Mucosa of descending colon (tissue), 3 donors: ENCODE results near the gene SEC24C. TPM values are rescaled to one million over a fixed set of nuclear protein-coding genes. Genes with fewer than 3 reads are reported as not detected.
A peak's percentile ranks its signal among the peaks of the same experiment; 100 is the strongest.
"Not testable (repeated sequence)": the region's sequence is repeated elsewhere in the genome, so short reads cannot be mapped to it uniquely, and the experiment has no call there.

Experiments
- ATAC-seq: fragments of 200-7000 bp; cut with Tn5 transposase; one replicate; pipeline ENCODE4 v1.9.1; 2020; ENCODE audit warnings: mild to moderate bottlenecking, moderate library complexity
- DNase-seq, 3 donors: peaks; one replicate each; pipeline ENCODE4 v3.0.0-alpha.2; 2020
- H3K36me3 ChIP-seq: fragments of 200-600 bp; one replicate; pipeline ENCODE4 v1.8.0; 2021; ENCODE audit warnings: low read depth, mild to moderate bottlenecking
- H3K4me1 ChIP-seq: fragments of 200-600 bp; one replicate; pipeline ENCODE4 v1.8.0; 2021; ENCODE audit warnings: low read depth, mild to moderate bottlenecking
- H3K4me3 ChIP-seq: fragments of 200-600 bp; one replicate; pipeline ENCODE4 v1.8.0; 2021; ENCODE audit warnings: mild to moderate bottlenecking
- H3K9me3 ChIP-seq: fragments of 200-600 bp; one replicate; pipeline ENCODE4 v1.8.0; 2021; ENCODE audit warnings: mild to moderate bottlenecking
- CTCF ChIP-seq: fragments of 200-600 bp; IDR thresholded peaks from one replicate; pipeline ENCODE4 v1.8.0; 2022; ENCODE audit warnings: antibody characterized with exemption, mild to moderate bottlenecking
- intact Hi-C, 2 donors: fragments of 100-400 bp; cut with DNase I in 1 of 2; cut with micrococcal nuclease in 1 of 2; formaldehyde crosslinking; loops; one replicate each; pipeline versions ENCODE4 v1.11.0 to v1.11.1; 2022; cut with DNase I, micrococcal nuclease
- total RNA-seq, 3 donors: library from RNA; stranded (reverse); fragmentation: NEBNext Ultra II Directional in 2 of 3; extraction: Animal tissue kit (Norgen Biotek cat#: 25700) in 2 of 3; gene quantifications; one replicate each; pipeline versions ENCODE4 v1.2.1 to v1.2.4, GENCODE V29; 2021 to 2023
- donor health status: DM: no; HTN: no; CAD: no; lungs with moderate emphysema.
- donor health status: DM: no; HTN: no; CAD: no.
- donor health status: DM: no; HTN: yes; CAD: no.

Gene SEC24C
- total RNA-seq, 3 donors from 2014 or later: 64.5 to 73.6 (median 71.2) TPM

GRCh38 chr10:73715179-73716156, 28.7 kb upstream of the SEC24C start:
- intact Hi-C loops, DNase-seq, H3K9me3 ChIP-seq, H3K4me3 ChIP-seq, ATAC-seq, H3K36me3 ChIP-seq, H3K4me1 ChIP-seq: not testable (repeated sequence)

GRCh38 chr10:73716251-73716650, 27.9 kb upstream of the SEC24C start:
- no peak for ATAC-seq
- Histone ChIP-seq H3K4me1 (no peaks in the 10 kb centered on the region), H3K36me3 (no peaks in the 10 kb centered on the region), H3K9me3 (no peaks in the 10 kb centered on the region), H3K4me3 (no peak overlapping the region)
- intact Hi-C loops: no loop called here
- DNase-seq: no peak
- TF ChIP-seq CTCF: no peak

GRCh38 chr10:73717556-73717955, 26.6 kb upstream of the SEC24C start:
- intact Hi-C loops: no loop called here
- DNase-seq: no peak
- peaks cover 3% of the 10 kb centered on the region for H3K36me3 ChIP-seq

GRCh38 chr10:73720561-73720960, 23.6 kb upstream of the SEC24C start:
- H3K4me3 ChIP-seq, H3K4me1 ChIP-seq, H3K36me3 ChIP-seq, intact Hi-C loops, DNase-seq, ATAC-seq, H3K9me3 ChIP-seq: not testable (repeated sequence)

More at GRCh38 chr10:73717556-73717955, 26.6 kb upstream of the SEC24C start:
- ATAC-seq: no peak
- Histone ChIP-seq H3K4me1 (no peaks in the 10 kb centered on the region), H3K9me3 (no peaks in the 10 kb centered on the region), H3K4me3 (no peak overlapping the region)
- TF ChIP-seq CTCF: no peak

- DNase-seq: no peak
- H3K36me3 ChIP-seq: peaks cover 3% of the 10 kb centered on the region
- intact Hi-C loops: no loop called here
- no peak overlapping the region for H3K4me3 ChIP-seq
- no peak for TF ChIP-seq CTCF
- no peaks in the 10 kb centered on the region for H3K9me3 ChIP-seq
- no peak for ATAC-seq
- peaks cover under 1% of the 10 kb centered on the region for H3K4me1 ChIP-seq
Observed at GRCh38 chr10:73723516-73723915, 20.7 kb upstream of the SEC24C start.

GRCh38 chr10:73729781-73730152, 14.4 kb upstream of the SEC24C start:
- H3K36me3 ChIP-seq, DNase-seq, H3K9me3 ChIP-seq, intact Hi-C loops: not testable (repeated sequence)
- peaks cover 20% of the 10 kb centered on the region for H3K4me1 ChIP-seq
- H3K4me3 ChIP-seq: peak overlapping the region; percentile 56
- peak; percentile 46 for ATAC-seq

- peak; percentile 97 for ATAC-seq
Observed at GRCh38 chr10:73730153-73730906, 13.8 kb upstream of the SEC24C start.

More at GRCh38 chr10:73730153-73730906, 13.8 kb upstream of the SEC24C start:
- Histone ChIP-seq H3K4me1 (peaks cover 20% of the 10 kb centered on the region), H3K9me3 (no peaks in the 10 kb centered on the region), H3K36me3 (no peaks in the 10 kb centered on the region), H3K4me3 (peak overlapping the region; percentile 56)
- TF ChIP-seq CTCF: no peak
- intact Hi-C loops: no loop called here
- DNase-seq: peak; percentile 88 to 96 (median 92)
